Small intestine (tissue), 7 donors: ENCODE data around the gene TEP1. TPM values are rescaled to one million over a fixed set of nuclear protein-coding genes. Genes with fewer than 3 reads are reported as not detected.
"Not testable (repeated sequence)": the region's sequence is repeated elsewhere in the genome, so short reads cannot be mapped to it uniquely, and the experiment has no call there.

Experiments
- DNase-seq, 2 donors: peaks; one replicate each; pipeline versions ENCODE4 v3.0.0 to v3.0.0-alpha.2; 2013
- FAIRE-seq: peaks from 2 replicates; lab custom pipeline; 2012; peaks lifted over from hg19 to GRCh38; lab: Jason Lieb, UNC
- H3K27ac ChIP-seq, 3 donors: one replicate each; pipeline ENCODE4 v1.5.1; 2013; ENCODE audit warnings: low read length in 2 of 3, mild to moderate bottlenecking in 2 of 3, control low read depth in 1 of 3, inconsistent platforms in 1 of 3, low read depth in 1 of 3, moderate library complexity in 1 of 3
- H3K27me3 ChIP-seq, 3 donors: one replicate each; pipeline ENCODE4 v1.6.1; 2013; ENCODE audit warnings: low read length in 3 of 3, inconsistent platforms in 1 of 3; ENCODE audit not compliant: control insufficient read depth in 3 of 3, insufficient read depth in 3 of 3
- H3K36me3 ChIP-seq, 3 donors: one replicate each; pipeline ENCODE4 v1.6.1; 2013; ENCODE audit warnings: low read length in 3 of 3, inconsistent platforms in 1 of 3, low read depth in 1 of 3, mild to moderate bottlenecking in 1 of 3, moderate library complexity in 1 of 3; ENCODE audit not compliant: control insufficient read depth in 3 of 3, insufficient read depth in 2 of 3
- H3K4me1 ChIP-seq, 3 donors: one replicate each; pipeline ENCODE4 v1.6.1; 2013; ENCODE audit warnings: low read length in 2 of 3, inconsistent platforms in 1 of 3, low read depth in 1 of 3, mild to moderate bottlenecking in 1 of 3, moderate library complexity in 1 of 3; ENCODE audit not compliant: control insufficient read depth in 3 of 3, insufficient read depth in 2 of 3
- H3K4me3 ChIP-seq, 3 donors: one replicate each; pipeline ENCODE4 v1.5.1; 2013; ENCODE audit warnings: low read length in 3 of 3, control low read depth in 1 of 3, inconsistent platforms in 1 of 3, low read depth in 1 of 3, mild to moderate bottlenecking in 1 of 3, moderate library complexity in 1 of 3
- H3K9me3 ChIP-seq, 2 donors: one replicate each; pipeline ENCODE4 v1.6.1; 2013; ENCODE audit warnings: low read depth in 1 of 2, low read length in 1 of 2; ENCODE audit not compliant: control insufficient read depth in 2 of 2, insufficient read depth in 1 of 2
- WGBS, 3 donors: extraction: QIAGEN DNeasy Blood & Tissue Kit; methylation state at CpG; one replicate each; pipeline ENCODE4 v1.1.7; 2013; 5-methylcytosine and 5-hydroxymethylcytosine counted together
- polyA plus RNA-seq, 4 donors: library from polyadenylated mRNA; stranded (reverse) in 3 of 4; unstranded in 1 of 4; fragments of 200-250 nt in 3 of 4; fragments of 120-200 nt in 1 of 4; gene quantifications; one replicate each; pipeline versions ENCODE4 v1.2.1 to v1.2.3, GENCODE V29; 2013
- donor health status: healthy with polysubstance abuse.
- donor health status: control.
- donor health status: control.
- donor health status: Bipolar disorder and iron deficiency.
- donor health status: healthy.

The TEP1 gene
- polyA plus RNA-seq, 4 donors, result 32.9 to 87.4 (median 66.0) TPM

- DNase-seq, result peak; percentile 99
- Histone ChIP-seq H3K4me3 (peak within 1 kb of the TSS; percentile 48 to 79 (median 61)), H3K27ac (peak within 1 kb of the TSS; percentile 87 to 98 (median 95)), H3K27me3 (no peaks in the 10 kb centered on the region), H3K36me3 (peaks cover 15 to 46% (median 16%) of the 10 kb centered on the region in 3 donors), H3K4me1 (peaks cover 0 to 18% (median 5%) of the 10 kb centered on the region in 3 donors), H3K9me3 (no peaks in the 10 kb centered on the region)
- WGBS, 3 donors, result 0% methylated on average over 53 to 56 of the region's 56 CpGs
- FAIRE-seq, result no peak
Measured at GRCh38 chr14:20454516-20455354, 41.4 kb upstream of the TEP1 start, which contains the start of the genes APEX1 and OSGEP. Gene APEX1, plus strand, starts transcription at chr14:20455226. Its CDS starts 420 bp downstream, at chr14:20455646. Gene OSGEP, minus strand, starts transcription at chr14:20454812. Its CDS starts 129 bp downstream, at chr14:20454683.

- H3K36me3 ChIP-seq, result peaks cover 19 to 42% (median 21%) of the 10 kb centered on the region in 3 donors
- FAIRE-seq, result not testable (repeated sequence)
- 87 to 95% (median 93%) methylated on average over 8 of the region's 8 CpGs for WGBS, 3 donors
Measured at GRCh38 chr14:20452831-20453230, 39.5 kb upstream of the TEP1 start.

DNA sequence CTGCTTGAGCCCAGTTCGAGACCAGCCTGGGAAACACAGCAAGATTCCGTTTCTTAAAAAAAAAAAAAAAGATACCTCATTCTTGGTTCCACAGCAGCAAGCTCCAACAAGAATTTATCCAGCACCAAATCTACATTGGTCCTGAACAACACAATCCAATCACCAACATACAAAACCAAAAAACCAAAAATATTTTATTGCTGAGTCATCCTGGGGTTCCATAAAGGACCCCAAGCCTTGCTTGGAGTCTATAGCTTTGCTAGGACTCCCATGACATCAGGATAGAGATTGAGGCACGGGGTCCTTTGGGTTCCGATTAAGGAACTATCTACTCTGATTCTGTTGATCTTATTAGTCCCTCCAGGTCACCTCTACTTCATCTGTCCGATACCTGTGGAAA, 33.6 kb upstream of the TEP1 start:
- Histone ChIP-seq H3K36me3 (peaks cover 22 to 48% (median 25%) of the 10 kb centered on the region in 3 donors), H3K4me1 (peaks cover 0 to 5% (median 0%) of the 10 kb centered on the region in 3 donors), H3K27me3 (no peaks in the 10 kb centered on the region), H3K4me3 (no peak overlapping the region), H3K9me3 (peaks cover 0 to 8% of the 10 kb centered on the region in 2 donors), H3K27ac (no peak overlapping the region)
- FAIRE-seq, result no peak
- DNase-seq, result no peak
- WGBS, 3 donors, result 96 to 100% (median 97%) methylated on average over 5 of the region's 5 CpGs

More at GRCh38 chr14:20452831-20453230, 39.5 kb upstream of the TEP1 start:
- not testable (repeated sequence) for H3K9me3 ChIP-seq, H3K27me3 ChIP-seq, H3K4me3 ChIP-seq, DNase-seq, H3K4me1 ChIP-seq, H3K27ac ChIP-seq

DNA sequence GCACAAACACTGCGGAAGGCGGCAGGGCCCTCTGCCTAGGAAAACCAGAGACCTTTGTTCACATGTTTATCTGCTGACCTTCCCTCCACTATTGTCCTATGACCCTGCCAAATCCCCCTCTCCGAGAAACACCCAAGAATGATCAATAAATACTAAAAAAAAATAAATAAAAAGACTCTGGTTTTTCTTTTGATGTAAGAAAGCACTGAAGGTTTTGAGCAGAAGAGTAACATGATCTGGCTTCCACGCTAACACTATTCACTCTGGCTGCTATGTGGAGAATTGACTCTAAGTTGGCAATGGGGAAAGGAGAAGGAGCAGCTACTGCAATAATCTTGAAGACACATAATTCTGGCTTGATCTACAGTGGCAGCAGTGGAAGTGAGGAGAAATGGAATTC, 30.3 kb upstream of the TEP1 start:
- WGBS, 3 donors, result 77 to 88% (median 82%) methylated on average over 2 of the region's 4 CpGs
- H3K27me3 ChIP-seq, FAIRE-seq, H3K9me3 ChIP-seq, H3K4me3 ChIP-seq, DNase-seq: not testable (repeated sequence)
- peaks cover 13 to 26% (median 15%) of the 10 kb centered on the region in 3 donors for H3K36me3 ChIP-seq
- peaks cover 0 to 11% (median 0%) of the 10 kb centered on the region in 3 donors for H3K4me1 ChIP-seq
- H3K27ac ChIP-seq, result peak overlapping the region in 1 of 3 donors; percentile 32

GRCh38 chr14:20441461-20441860, 28.2 kb upstream of the TEP1 start:
- Histone ChIP-seq H3K9me3 (peaks cover 0 to 8% of the 10 kb centered on the region in 2 donors), H3K4me1 (peaks cover 0 to 11% (median 0%) of the 10 kb centered on the region in 3 donors), H3K27me3 (no peaks in the 10 kb centered on the region), H3K27ac (no peak overlapping the region), H3K36me3 (peaks cover 3 to 10% (median 7%) of the 10 kb centered on the region in 3 donors), H3K4me3 (no peak overlapping the region)
- FAIRE-seq (no peak), DNase-seq (no peak)
- WGBS, 3 donors, result 86 to 98% (median 93%) methylated on average over 2 of the region's 2 CpGs

- Histone ChIP-seq H3K27me3 (peaks cover 0 to 2% (median 0%) of the 10 kb centered on the region in 3 donors), H3K4me1 (peaks cover 0 to 11% (median 0%) of the 10 kb centered on the region in 3 donors), H3K4me3 (no peak overlapping the region), H3K36me3 (peaks cover 0 to 5% (median 2%) of the 10 kb centered on the region in 3 donors), H3K9me3 (peaks cover 0 to 8% of the 10 kb centered on the region in 2 donors), H3K27ac (no peak overlapping the region)
- FAIRE-seq, result no peak
- WGBS, 3 donors, result 66 to 86% (median 81%) methylated on average over 5 of the region's 5 CpGs
- DNase-seq, result no peak
Measured at GRCh38 chr14:20440882-20441281, 27.6 kb upstream of the TEP1 start.

- Histone ChIP-seq H3K9me3 (peaks cover 0 to 8% of the 10 kb centered on the region in 2 donors), H3K36me3 (peaks cover 0 to 2% (median 0%) of the 10 kb centered on the region in 3 donors), H3K4me3 (no peak overlapping the region), H3K4me1 (peaks cover 0 to 11% (median 0%) of the 10 kb centered on the region in 3 donors), H3K27ac (no peak overlapping the region), H3K27me3 (peaks cover 0 to 6% (median 0%) of the 10 kb centered on the region in 3 donors)
- DNase-seq, result no peak
- no peak for FAIRE-seq
- WGBS, 3 donors, result 86 to 88% (median 86%) methylated on average over 5 of the region's 5 CpGs
Measured at GRCh38 chr14:20440465-20440864, 27.2 kb upstream of the TEP1 start.

DNA sequence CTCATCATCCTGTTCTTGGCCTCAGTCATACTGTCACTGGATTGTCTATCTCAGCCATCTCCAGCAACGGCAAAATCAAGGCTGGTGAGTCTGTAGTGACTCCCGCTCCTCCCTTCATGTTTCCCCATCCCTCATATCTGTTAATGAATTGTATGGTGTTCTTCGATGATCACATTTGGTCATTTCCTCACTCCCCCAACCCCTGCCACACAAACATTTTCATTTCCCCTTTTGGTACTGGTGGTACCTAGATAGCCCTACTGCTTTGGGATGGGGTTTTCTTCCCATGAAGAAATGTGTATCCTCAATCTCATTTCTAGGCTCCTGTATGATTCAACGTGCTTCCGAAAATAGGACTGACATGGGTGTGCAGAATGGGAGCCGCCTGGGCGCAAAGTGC, 25.4 kb upstream of the TEP1 start:
- H3K27ac ChIP-seq, result no peak overlapping the region
- peaks cover 0 to 8% of the 10 kb centered on the region in 2 donors for H3K9me3 ChIP-seq
- H3K4me1 ChIP-seq, result peaks cover 0 to 18% (median 0%) of the 10 kb centered on the region in 3 donors
- H3K4me3 ChIP-seq, result no peak overlapping the region
- peaks cover 0 to 2% (median 0%) of the 10 kb centered on the region in 3 donors for H3K36me3 ChIP-seq
- peaks cover 0 to 14% (median 0%) of the 10 kb centered on the region in 3 donors for H3K27me3 ChIP-seq
- FAIRE-seq (no peak), DNase-seq (no peak)
- WGBS, 3 donors, result 88 to 95% (median 92%) methylated on average over 7 of the region's 7 CpGs
